Stimulated activated CD4-positive, alpha-beta T cell treated with anti-CD3 and anti-CD28 coated beads, Interleukin-2, amount 100 ng/mL, for 4 hours (primary cell): Measurements from ENCODE around the gene PCYT1A.
A peak's percentile ranks its signal among the peaks of the same experiment; 100 is the strongest.
"Not testable (repeated sequence)": the region's sequence is repeated elsewhere in the genome, so short reads cannot be mapped to it uniquely, and the experiment has no call there.

ENCODE experiments used
- DNase-seq: peaks from one replicate; pipeline ENCODE4 v3.0.0-alpha.2; 2020; ENCODE audit warnings: low read depth

The PCYT1A gene

DNA sequence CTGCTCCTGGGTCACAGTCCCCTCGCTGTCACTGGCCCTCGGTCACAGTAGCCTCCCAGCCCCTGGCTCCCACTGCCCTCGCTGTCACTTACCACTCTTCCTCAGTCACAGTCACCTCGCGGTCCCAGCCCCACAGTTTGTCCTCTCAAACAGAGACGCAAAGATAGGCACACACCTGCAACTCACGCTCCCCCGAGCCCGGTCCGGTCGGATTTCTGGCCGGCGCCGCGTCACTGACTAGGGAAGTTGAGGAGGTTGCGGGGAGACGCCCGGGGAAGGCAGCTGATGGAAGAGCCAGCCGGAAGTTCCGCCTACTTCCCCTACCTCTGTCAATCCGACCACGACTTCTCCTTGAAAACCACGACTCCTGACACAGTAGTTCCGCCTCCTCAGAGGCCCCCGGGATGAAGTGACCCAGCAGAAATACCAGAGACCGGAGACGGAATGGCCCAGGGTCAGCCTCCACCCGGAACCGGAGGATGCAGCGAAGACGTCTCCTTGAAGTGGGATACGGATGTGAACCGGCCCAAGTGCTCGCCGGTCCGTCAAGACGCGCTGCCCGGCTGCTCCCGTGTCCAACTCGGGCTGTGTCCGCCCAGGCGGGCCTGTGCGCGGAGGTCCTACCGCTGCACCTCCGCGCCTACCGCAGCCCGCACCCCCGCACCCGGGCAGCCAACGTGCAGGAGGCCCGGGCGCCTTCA lies at the start of gene PCYT1A:
TSS of gene PCYT1A (minus strand) at position 287 of the 701 bp plus-strand sequence. CDS start 17,195 bp downstream, outside the sequence.
- peak; percentile 54 for DNase-seq

DNA sequence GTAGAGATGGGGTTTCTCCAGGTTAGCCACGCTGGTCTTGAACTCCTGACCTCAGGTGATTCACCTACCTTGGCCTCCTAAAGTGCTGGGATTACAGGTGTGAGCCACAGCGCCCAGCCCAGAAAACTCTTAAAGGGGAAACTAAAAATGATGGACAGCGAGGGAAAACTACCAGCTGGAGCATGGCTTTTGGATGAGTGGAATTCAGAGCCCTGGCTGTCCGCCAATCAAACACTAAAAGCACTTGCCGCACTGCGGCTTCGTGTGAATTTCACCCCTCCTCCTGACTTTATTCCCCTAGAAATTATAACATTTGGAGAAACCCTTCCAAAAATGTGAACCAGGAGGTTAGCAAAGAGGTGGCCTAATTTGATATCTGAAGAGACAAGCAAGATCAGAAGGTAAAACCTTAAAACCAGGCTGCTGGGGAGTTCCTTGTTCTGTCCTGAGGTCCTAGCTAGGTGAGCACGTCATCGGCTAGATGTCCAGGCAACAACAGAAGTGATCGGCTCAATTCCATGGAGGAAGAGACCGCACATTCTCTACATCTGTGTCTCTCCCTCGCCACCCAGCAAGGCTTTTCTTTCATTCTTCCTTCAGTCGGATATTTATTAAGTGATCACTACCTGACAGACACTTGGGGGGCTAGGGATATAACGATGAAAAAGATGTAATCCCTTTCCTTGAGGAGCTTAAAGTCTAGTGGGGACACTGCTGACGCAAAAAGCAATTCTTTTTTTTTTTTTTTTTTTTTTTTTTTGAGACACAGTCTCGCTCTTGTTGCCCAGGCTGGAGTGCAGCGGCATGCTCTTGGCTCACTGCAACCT lies 49.0 kb upstream of the PCYT1A start:
- no peak for DNase-seq

DNA sequence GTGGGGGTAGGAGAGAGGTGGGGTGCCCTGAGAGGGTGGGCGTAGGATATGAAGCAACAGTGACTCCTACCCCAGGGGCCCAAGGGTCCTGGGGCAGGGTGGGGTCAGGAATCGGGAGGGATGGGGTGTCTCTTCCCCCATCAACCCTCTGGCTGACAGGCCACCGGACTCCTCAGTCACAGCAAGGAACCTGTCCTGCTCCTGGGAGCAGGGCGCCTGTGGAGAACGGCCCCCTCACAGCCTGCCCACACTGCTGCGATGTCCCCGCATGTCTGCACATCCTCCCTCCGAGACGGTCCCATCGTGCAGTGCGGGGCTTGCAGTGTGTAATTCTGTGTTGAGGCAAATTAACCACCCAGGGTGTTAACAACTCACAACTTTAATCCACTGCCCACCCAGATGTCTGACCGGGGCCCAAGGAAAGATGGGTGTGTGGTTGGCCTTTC lies 48.0 kb upstream of the PCYT1A start:
- DNase-seq, result no peak

DNA sequence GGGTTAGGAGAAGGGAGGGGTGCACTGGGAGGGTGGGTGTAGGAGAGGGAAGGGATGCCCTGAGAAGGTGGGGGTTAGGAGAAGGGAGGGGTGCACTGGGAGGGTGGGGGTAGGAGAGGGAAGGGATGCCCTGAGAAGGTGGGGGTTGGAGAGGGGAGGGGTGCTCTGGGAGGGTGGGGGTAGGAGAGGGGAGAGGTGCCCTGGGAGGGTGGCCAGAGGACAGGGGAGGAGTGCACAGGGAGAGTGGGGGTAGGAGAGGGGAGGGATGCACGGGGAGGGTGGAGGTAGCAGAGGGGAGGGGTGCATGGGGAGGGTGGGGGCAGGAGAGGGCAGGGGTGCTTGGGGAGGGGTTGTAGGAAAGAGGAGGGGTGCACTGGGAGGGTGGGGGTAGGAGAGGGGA lies 47.5 kb upstream of the PCYT1A start:
- DNase-seq, result no peak

DNA sequence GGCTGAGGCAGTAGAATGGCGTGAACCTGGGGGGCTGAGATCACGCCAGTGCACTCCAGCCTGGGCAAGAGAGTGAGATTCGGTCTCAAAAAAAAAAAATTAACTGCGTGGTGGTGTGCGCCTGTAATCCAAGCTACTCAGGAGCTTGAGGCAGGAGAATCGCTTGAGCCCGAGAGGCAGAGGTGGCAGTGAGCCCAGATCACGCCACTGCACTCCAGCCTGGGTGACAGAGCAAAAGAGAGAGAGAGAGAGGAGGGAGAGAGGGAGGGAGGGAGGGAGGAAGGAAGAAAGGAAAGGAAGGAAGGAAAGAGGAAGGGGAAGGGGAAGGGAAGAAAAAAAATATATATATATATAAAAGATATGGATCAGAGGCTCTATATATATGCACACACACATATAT lies 44.6 kb upstream of the PCYT1A start:
- no peak for DNase-seq

DNA sequence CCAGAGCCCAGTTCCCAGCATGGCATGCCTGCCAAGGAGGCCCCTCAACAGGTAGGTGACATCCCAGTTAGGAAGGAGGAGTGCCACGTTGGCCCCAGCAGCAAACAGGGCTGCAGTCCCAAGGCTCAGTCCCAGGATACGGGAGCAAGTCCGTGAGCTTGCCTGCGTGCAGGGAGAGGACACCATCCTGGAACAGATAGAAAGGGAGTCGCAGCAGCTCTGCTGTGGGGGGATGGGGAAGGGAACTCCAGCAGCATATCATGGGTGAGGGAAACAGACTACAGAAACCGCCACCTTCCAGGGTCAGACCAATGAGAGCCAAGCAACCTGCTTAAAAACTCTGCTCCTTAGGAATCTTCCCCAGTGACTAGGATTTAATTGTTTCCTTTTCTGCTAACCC lies 39.9 kb upstream of the PCYT1A start:
- no peak for DNase-seq

DNA sequence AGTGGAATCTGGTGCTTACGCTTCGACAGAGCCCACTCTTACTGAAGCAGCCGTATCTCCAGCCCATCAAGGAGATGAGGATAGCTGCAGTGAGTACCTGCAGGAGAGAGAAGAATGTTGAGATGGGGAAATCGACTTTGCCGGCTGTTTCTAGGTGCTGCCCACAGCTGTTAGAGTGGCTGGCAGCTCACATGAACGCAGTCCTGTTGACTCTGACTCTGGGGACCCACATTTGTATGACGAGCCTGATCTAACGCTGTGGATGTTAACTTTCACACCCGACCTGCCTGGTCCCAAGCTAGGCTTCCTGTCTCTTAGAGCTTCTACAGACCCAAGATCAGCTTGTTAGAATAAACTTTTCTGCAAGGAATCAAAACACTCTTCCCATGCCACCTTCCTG lies 39.4 kb upstream of the PCYT1A start:
- DNase-seq, result no peak

DNA sequence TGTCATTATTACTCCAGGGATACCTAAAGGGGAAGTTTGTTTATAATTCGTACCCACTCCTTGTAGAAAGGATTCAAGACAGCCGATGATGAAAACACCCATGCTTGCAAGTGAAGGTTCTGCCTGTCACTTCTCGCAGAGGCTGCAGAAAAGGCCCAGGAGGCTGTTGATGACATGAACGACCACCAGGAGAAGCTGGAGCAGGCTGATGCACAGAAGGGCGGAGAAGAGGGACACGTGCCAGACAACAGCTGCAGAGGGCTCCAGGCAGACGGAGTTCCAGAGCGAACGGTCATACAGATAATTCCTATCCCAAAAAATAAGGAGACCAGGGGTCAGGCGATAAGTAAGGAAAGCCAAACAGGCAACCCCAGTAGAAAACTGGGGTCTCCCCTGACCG lies 36.2 kb upstream of the PCYT1A start:
- DNase-seq, result no peak

DNA sequence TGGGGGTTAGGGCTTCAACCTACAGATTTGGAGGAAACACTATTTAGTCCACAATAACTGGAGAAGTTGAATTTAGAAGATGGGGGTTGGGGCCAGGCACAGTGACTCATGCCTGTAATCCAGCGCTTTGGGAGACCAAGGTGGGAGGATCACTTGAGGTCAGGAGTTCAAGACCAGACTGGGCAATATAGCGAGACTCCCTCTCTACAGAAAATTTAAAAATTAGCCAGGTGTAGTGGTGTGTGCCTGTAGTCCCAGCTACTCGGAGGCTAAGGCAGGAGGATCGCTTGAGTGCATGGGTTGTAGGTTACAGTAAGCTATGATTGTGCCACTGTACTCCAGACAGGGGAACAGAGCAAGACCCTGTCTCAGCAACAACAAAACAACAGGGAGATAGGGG lies 35.5 kb upstream of the PCYT1A start:
- DNase-seq, result no peak

DNA sequence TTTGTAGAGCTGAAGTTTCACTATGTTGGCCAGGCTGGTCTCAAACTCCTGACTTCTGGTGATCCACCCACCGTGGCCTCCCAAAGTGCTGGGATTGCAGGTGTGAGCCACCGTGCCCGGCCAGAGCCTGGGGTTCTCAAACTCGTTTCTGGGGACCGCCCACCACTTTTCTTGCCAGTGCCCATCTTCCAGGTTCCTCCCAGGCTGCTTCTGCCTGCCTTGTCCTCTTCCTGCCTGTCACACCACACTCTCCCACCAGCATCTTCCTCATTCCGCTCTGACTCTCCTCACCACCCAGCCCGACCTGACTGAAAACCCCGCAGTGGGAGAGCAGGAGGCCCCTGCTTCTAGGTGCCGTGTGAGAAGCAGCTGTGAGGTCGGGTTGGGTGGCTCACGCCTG lies 33.6 kb upstream of the PCYT1A start:
- DNase-seq, result no peak

DNA sequence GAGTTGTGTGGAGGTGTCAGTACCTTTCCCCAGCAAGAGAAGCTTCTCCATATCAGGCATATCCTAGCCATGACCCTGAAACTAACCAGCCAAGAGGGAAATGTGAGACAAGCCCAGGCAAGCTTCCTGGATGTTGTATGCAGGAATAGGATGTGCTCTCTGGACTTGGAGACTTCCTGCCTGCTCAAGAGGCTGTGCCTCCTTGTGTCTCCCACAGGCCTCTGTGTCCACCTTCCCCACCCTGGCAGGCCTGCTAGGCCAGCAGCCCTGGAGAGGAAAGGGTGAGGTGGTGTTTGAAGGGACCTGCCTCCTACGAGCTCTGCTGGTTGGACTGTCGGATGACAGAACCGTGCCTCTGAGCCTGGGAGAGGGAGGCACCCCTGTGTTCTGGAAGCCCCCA lies 32.6 kb upstream of the PCYT1A start:
- no peak for DNase-seq

DNA sequence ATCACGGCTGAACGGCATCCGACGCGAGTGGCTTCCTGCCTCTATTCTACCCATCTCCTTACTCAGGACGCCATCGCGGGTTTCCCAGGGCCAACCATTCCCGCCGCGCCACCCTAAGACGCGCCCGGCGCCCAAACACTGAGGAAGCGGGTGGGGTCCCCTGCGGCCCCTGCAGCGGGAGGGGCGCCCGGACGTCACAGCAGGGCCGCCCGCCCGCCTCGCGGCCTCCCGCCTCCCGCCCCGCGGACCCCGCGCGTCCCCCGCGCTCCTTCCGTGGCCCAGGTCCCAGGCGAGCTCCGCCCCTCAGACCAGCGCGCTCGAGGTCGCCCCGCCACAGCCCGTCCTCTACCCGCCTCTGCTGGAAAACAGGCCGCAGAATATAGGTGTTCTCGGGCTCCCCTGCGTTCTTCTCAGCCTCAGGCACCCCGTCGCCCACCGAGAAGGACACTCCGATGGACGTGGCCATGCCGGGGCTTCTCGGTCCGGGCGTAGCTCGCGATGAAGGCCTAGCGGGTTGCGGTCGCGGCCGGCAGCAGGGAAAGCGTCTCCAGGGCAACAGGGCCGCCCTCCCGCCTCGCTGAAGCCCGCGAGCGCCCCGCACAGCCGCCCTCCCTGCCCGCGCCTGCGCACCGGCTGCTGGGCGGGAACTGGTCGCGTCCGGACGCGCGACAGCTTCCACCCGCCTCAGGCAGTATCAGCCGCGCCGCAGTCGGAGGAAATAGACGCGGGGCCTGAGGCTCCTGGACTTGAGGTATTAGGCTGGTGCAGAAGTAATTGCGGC lies 30.4 kb upstream of the PCYT1A start, which contains the start of gene DYNLT2B:
TSS of gene DYNLT2B (minus strand) at position 554 of the 781 bp plus-strand sequence. CDS start at position 466, 88 bp downstream.
- peak; percentile 76 for DNase-seq

DNA sequence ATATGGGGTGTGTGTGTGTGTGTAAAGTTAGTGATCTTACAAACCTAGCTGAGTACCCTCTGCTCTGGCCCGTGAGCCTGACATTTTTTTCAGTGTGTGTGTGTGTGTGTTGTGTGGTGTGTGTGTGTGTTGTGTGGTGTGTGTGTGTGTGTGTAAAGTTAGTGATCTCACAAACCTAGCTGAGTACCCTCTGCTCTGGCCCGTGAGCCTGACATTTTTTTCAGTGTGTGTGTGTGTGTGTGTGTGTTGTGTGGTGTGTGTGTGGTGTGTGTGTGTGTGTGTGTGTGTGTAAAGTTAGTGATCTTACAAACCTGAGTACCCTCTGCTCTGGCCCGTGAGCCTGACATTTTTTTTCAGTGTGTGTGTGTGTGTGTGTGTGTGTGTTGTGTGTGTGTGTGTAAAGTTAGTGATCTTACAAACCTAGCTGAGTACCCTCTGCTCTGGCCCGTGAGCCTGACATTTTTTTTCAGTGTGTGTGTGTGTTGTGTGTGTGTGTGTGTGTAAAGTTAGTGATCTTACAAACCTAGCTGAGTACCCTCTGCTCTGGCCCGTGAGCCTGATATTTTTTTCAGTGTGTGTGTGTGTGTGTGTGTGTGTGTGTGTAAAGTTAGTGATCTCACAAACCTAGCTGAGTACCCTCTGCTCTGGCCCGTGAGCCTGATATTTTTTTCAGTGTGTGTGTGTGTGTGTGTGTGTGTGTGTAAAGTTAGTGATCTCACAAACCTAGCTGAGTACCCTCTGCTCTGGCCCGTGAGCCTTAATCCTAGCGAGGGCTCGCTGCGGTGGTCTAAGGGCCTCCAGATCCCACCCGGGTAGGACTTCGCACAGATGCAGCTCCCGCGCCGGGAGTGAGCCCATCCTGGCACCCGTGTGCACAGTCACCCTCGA lies 29.5 kb upstream of the PCYT1A start:
- not testable (repeated sequence) for DNase-seq

DNA sequence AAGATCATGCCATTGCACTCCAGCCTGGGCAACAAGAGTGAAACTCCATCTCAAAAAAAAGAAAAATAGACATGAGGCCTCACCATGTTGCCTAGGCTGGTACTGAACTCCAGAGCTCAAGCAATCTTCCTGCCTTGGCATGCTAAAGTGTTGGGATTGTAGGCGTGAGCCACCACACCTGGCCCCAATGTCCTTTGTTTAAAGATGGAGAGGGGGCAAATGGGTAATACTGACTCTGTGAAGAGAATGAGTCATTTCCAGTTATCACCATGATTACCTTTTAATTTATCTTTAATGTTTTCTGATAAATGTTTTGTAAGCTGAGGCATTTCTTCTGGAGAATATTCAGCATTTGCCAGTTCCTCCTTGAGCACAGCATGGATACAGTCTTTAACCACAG lies 28.3 kb upstream of the PCYT1A start:
- no peak for DNase-seq

DNA sequence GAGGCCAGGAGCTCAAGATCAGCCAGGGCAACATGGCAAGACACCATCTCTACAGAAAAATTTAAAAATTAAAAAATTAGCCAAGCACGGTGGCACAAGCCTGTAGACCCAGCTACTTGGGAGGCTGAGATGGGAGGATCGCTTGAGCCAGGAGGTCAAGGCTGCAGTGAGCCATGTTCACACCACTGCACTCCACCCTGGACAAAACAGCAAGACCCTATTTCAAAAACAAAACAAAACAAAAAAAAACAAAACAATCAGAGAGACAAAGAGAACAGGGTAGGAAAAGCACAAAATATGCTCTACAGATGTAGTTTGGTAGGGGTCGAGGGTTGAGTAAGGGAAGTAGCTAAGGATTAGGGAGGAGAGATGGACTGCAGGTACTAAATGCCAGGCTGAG lies 27.1 kb upstream of the PCYT1A start:
- no peak for DNase-seq

DNA sequence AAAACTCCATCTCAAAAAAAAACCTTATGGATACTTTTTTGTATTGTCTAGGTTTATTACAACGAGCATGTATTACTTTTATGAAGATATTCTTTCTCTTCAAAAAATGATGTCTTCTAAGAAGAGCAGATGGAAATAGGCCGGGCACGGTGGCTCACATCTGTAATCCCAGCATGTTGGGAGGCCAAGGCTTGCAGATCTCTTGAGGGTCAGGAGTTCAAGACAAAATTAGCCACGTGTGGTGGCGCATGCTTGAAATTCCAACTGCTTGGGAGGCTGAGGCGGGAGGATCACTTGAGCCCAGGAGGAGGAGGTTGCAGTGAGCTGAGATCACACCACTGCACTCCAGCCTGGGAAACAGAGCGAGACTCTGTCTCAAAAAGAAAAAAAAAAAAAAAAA lies 26.6 kb upstream of the PCYT1A start:
- DNase-seq, result not testable (repeated sequence)

DNA sequence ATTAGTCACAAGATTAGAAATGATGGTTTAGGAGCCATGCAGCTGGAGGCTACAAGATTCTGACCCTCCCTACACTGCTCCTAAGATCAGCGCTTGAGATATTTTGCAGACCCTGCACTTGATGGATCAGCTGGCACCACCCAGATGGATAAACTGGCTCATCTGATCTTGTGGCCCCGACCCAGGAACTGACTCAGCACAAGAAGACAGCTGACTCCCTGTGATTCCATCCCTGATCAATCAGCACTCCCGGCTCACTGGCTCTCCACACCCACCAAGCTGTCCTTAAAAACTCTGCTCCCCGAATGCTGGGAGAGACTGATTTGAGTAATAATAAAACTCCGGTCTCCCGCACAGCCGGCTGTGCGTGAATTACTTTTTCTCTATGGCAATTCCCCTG lies 15.4 kb upstream of the PCYT1A start:
- not testable (repeated sequence) for DNase-seq

DNA sequence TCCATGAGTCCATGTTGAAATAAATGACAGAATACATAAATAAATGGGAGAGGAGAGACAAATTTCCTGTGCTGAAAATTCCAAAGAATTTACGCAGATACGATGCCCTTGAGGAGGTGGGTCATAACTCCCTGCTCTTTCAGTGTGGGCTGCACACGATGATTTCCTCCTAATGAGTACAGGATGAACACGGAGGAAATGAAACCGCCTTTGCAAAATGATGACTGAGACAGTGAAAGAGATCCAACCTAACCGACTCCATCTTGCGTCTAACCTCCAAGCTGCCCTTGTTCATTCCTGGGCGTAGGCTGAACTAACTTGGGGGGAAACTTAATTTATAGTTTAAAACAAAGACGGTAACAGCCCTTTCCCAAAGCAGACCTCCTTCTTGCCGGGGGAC lies 15.0 kb upstream of the PCYT1A start:
- DNase-seq, result not testable (repeated sequence)

DNA sequence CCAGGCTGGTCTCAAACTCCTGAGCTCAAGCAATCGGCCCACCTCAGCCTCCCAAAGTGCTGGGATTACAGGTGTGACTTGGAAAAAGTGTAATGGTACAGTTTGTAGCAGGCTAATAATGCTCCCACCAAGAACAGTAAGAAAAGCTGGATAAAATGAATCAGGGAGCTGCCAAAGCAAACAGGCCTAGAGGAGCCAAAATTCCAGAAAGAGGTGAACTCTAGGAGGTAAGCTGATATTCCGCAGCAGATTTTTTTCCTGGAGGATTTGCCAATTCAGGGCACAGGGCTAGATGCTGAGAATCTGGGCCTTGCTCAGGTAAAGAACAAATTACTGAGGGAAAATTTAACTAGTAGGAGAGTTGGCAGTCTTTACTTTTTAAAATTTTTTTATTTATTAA lies 11.0 kb upstream of the PCYT1A start:
- no peak for DNase-seq

DNA sequence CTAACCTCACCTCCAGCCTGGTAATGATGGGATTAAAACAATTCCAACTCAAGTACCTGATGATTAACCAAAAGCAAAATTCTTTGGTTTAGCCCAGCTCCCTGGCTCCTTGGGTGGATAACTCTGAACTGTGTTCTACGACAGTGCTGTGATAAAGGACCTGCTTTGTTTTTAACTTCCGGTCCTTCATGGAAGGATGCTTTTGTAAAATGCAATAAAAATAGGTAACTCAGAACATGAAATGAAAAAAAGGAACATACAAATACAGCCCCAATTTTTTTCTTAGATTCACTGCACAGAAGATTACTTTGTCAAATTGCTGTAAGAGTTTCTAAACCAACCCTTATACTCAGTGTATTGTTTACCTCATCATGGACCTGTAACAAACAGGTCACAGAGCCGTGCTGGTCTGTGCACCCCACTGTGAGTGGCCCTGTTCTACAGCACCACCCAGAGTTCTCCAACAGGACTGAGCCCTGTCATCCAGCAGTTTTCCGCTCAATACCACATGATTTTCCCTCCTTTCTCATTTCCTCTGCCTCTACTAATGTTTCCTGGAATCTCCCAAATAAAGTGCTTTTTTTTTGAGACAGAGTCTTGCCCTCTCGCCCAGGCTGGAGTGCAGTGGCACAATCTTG lies 4.9 kb upstream of the PCYT1A start:
- no peak for DNase-seq

DNA sequence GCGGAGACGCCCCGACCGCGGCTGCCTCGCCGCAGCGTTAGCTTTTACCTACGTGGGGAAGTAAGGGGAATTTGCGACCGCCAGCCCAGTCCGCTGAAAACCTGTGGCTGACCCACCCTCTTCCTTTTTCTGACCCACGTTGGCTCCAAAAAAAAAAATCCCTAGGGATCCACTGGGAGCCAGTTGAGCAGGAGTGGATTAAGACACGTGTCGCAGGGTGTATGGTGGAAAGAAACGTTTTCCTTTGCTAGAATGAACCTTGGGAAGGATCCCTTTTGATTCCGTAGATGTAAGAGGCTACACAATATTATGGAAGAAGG lies 575 bp upstream of the PCYT1A start:
- DNase-seq, result no peak
